ENCODE data around the gene CCN2. TPM values are rescaled to one million over a fixed set of nuclear protein-coding genes. Genes with fewer than 3 reads are reported as not detected.

CCN2 gene
- total RNA-seq, 1 experiment from 2014 or later = 67.8 TPM

DNA sequence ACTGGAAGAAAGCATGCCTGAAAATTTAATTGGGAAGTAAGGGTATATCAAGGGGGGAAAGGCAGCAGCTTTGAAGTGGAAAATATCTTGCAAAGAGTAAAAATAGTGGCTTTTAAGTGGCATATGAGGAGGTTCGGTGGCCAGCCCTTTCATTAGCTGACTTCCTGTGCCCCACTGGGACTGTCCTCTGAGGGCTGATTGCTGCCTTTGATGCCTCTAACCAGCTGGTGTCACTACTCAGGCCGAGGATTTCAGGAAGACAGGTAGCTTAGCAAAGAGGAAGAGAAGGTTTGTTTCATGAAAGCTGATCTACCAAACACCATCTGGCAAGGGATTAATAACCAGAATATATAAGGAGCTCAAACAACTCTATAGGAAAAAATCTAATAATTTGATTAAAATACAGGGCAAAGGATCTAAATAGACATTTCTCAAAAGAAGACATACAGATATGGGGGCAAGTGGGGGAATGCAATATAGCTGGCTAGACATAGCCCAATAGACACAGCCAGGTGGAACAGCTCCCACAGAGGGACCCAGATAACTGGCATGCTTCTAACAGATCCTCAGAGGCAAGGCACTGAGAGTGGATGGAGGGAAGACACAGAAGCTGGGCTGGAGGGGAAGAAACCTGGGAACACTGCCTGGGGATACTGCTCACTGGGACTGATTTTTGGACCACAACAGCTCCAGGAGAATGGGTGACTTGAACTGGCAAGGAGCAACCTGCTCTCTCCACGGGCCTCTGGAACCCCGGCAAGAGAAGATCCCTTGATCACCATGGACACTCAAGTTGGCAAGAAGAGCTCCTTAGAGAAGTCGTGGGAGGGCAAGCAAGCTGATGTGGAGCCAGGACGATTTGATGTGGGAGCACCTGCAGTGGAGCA lies 33.2 kb downstream of the CCN2 start:
- H3K4me1 Mint-ChIP-seq = peaks cover 33% of the 10 kb centered on the region
- TF ChIP-seq PRRX2 (CRISPR knock-in tag; IDR thresholded peaks at IDR 0.05) (peak; percentile 25; the same call in 1 of the 2 replicates), ZNF425 (CRISPR knock-in tag; conservative IDR thresholded peaks at IDR 0.05) (peak; percentile 56), NR1H2 (CRISPR knock-in tag; IDR thresholded peaks at IDR 0.05) (no peak), ZNF416 (CRISPR knock-in tag; IDR thresholded peaks at IDR 0.05) (0 out of 2 replicates have a peak, but pooled peaks have one; percentile 47), ZMAT4 (CRISPR knock-in tag; IDR thresholded peaks at IDR 0.05) (peak; percentile 84), EMX1 (CRISPR knock-in tag; IDR thresholded peaks at IDR 0.05) (no peak; the same call in none of the 2 replicates), ATF1 (CRISPR knock-in tag; IDR thresholded peaks at IDR 0.05) (no peak), ATF3 (CRISPR knock-in tag; conservative IDR thresholded peaks at IDR 0.05) (0 out of 2 replicates have a peak, but pooled peaks have one; percentile 13), STAT6 (CRISPR knock-in tag; conservative IDR thresholded peaks at IDR 0.05; ENCODE audit: low read depth) (no peak), NFYB (CRISPR knock-in tag; conservative IDR thresholded peaks at IDR 0.05; ENCODE audit: low read depth) (0 out of 2 replicates have a peak, but pooled peaks have one; percentile 5)
- TF ChIP-seq, protein P1, sequence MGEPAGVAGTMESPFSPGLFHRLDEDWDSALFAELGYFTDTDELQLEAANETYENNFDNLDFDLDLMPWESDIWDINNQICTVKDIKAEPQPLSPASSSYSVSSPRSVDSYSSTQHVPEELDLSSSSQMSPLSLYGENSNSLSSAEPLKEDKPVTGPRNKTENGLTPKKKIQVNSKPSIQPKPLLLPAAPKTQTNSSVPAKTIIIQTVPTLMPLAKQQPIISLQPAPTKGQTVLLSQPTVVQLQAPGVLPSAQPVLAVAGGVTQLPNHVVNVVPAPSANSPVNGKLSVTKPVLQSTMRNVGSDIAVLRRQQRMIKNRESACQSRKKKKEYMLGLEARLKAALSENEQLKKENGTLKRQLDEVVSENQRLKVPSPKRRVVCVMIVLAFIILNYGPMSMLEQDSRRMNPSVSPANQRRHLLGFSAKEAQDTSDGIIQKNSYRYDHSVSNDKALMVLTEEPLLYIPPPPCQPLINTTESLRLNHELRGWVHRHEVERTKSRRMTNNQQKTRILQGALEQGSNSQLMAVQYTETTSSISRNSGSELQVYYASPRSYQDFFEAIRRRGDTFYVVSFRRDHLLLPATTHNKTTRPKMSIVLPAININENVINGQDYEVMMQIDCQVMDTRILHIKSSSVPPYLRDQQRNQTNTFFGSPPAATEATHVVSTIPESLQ (CRISPR knock-in tag; IDR thresholded peaks at IDR 0.05) = no peak
- TF ChIP-seq, protein P2, sequence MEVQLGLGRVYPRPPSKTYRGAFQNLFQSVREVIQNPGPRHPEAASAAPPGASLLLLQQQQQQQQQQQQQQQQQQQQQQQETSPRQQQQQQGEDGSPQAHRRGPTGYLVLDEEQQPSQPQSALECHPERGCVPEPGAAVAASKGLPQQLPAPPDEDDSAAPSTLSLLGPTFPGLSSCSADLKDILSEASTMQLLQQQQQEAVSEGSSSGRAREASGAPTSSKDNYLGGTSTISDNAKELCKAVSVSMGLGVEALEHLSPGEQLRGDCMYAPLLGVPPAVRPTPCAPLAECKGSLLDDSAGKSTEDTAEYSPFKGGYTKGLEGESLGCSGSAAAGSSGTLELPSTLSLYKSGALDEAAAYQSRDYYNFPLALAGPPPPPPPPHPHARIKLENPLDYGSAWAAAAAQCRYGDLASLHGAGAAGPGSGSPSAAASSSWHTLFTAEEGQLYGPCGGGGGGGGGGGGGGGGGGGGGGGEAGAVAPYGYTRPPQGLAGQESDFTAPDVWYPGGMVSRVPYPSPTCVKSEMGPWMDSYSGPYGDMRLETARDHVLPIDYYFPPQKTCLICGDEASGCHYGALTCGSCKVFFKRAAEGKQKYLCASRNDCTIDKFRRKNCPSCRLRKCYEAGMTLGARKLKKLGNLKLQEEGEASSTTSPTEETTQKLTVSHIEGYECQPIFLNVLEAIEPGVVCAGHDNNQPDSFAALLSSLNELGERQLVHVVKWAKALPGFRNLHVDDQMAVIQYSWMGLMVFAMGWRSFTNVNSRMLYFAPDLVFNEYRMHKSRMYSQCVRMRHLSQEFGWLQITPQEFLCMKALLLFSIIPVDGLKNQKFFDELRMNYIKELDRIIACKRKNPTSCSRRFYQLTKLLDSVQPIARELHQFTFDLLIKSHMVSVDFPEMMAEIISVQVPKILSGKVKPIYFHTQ (CRISPR knock-in tag; IDR thresholded peaks at IDR 0.05) = peak; percentile 20; the same call in 1 of the 2 replicates
- TF ChIP-seq, protein P3, sequence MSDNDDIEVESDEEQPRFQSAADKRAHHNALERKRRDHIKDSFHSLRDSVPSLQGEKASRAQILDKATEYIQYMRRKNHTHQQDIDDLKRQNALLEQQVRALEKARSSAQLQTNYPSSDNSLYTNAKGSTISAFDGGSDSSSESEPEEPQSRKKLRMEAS (CRISPR knock-in tag; IDR thresholded peaks at IDR 0.05) = 0 out of 2 replicates have a peak, but pooled peaks have one; percentile 6
- TF ChIP-seq, protein P4, sequence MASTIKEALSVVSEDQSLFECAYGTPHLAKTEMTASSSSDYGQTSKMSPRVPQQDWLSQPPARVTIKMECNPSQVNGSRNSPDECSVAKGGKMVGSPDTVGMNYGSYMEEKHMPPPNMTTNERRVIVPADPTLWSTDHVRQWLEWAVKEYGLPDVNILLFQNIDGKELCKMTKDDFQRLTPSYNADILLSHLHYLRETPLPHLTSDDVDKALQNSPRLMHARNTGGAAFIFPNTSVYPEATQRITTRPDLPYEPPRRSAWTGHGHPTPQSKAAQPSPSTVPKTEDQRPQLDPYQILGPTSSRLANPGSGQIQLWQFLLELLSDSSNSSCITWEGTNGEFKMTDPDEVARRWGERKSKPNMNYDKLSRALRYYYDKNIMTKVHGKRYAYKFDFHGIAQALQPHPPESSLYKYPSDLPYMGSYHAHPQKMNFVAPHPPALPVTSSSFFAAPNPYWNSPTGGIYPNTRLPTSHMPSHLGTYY (CRISPR knock-in tag; IDR thresholded peaks at IDR 0.05) = 0 out of 2 replicates have a peak, but pooled peaks have one; percentile 20
- H3K9me3 Mint-ChIP-seq = peaks cover 84% of the 10 kb centered on the region
- no peak overlapping the region for H3K27ac Mint-ChIP-seq
- peak; percentile 5 for ATAC-seq
- POLR2A ChIA-PET = interaction anchor here (0.5 to 1.1 kb wide), 2 partner anchors 24 to 137 kb away, joined by 3 to 4 read pairs; no protein-coding TSS in a partner anchor
- H3K36me3 Mint-ChIP-seq = peaks cover 80% of the 10 kb centered on the region
- H3K4me3 Mint-ChIP-seq = no peak overlapping the region
- peaks cover 5% of the 10 kb centered on the region; the same call in 1 of the 2 replicates for H3K27me3 Mint-ChIP-seq (ENCODE audit: low read depth)
- no peak for DNase-seq (ENCODE audit: low spot score)
- CTCF ChIA-PET = interaction anchor here (1.0 kb wide), 1 partner anchor 8 kb away, joined by 3 read pairs; no protein-coding TSS in a partner anchor
